ENCODE data around the gene SLC25A20.

DNA sequence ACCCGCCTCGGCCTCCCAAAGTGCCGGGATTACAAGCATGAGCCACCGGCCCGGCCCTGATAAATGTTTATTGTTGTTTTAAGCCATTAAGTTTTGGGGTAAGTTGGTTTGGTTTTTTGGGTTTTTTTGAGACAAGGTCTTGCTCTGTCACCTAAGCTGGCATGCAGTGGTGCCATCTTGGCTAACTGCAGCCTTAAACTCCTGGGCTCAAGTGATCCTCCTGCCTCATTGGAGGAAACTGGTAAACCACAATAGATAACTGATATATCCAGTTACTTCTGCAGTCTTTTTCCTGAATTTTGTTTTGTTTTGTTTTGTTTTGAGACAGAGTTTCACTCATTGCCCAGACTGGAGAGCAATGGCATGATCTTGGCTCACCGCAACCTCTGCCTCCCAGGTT lies 4.2 kb downstream of the SLC25A20 start:
- TF ChIP-seq, protein P1, sequence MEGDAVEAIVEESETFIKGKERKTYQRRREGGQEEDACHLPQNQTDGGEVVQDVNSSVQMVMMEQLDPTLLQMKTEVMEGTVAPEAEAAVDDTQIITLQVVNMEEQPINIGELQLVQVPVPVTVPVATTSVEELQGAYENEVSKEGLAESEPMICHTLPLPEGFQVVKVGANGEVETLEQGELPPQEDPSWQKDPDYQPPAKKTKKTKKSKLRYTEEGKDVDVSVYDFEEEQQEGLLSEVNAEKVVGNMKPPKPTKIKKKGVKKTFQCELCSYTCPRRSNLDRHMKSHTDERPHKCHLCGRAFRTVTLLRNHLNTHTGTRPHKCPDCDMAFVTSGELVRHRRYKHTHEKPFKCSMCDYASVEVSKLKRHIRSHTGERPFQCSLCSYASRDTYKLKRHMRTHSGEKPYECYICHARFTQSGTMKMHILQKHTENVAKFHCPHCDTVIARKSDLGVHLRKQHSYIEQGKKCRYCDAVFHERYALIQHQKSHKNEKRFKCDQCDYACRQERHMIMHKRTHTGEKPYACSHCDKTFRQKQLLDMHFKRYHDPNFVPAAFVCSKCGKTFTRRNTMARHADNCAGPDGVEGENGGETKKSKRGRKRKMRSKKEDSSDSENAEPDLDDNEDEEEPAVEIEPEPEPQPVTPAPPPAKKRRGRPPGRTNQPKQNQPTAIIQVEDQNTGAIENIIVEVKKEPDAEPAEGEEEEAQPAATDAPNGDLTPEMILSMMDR (IDR thresholded peaks at IDR 0.05), result no peak
- TF ChIP-seq POLR2A (IDR thresholded peaks at IDR 0.05), result no peak

Measured in Peyer's patch (tissue), 4 donors.